LNCAP (cell line): ENCODE data around the gene TXNDC15.

Experiments used
- TF ChIP-seq, protein P1 (sequence below): fragments of 450-650 bp; IDR thresholded peaks from 2 replicates; pipeline ENCODE4 v1.5.1; 2017; ENCODE audit warnings: mild to moderate bottlenecking

TXNDC15 gene

DNA sequence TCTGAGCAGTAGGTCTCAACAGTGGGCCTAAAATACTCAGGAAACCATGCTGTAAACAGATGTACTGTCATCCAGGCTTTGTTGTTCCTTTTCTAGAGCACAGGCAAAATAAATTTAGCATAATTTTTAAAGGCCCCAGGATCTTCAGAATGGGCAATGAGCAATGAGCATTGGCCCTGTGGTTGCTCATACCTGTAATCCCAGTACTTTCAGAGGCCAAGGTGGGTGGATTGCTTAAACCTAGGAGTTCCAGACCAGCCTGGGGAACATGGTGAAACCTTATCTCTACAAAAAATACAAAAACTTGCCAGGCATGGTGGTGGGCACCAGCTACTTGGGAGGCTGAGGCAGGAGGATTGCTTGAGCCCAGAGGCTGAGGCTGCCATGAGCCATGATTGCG lies 17.3 kb downstream of the TXNDC15 start:
- TF ChIP-seq, protein P1, sequence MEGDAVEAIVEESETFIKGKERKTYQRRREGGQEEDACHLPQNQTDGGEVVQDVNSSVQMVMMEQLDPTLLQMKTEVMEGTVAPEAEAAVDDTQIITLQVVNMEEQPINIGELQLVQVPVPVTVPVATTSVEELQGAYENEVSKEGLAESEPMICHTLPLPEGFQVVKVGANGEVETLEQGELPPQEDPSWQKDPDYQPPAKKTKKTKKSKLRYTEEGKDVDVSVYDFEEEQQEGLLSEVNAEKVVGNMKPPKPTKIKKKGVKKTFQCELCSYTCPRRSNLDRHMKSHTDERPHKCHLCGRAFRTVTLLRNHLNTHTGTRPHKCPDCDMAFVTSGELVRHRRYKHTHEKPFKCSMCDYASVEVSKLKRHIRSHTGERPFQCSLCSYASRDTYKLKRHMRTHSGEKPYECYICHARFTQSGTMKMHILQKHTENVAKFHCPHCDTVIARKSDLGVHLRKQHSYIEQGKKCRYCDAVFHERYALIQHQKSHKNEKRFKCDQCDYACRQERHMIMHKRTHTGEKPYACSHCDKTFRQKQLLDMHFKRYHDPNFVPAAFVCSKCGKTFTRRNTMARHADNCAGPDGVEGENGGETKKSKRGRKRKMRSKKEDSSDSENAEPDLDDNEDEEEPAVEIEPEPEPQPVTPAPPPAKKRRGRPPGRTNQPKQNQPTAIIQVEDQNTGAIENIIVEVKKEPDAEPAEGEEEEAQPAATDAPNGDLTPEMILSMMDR = no peak

DNA sequence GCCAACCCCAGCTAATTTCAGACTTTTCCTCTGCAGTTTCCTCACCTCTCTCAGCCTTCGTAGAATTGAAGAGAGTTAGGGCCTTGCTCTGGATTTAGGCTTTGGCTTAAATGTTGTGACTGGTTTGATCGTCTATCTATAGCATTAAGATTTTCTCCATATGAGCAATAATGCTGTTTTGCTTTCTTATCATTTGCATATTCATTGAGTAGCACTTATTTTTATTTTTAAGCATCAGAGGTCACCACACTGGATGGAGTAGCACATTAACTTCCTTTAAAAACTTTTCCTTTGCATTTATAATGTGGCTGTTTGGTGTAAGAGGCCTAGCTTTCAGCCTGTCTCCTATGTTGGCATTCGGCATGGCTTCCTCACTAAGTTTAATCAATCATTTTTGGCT lies 18.1 kb downstream of the TXNDC15 start:
- TF ChIP-seq, protein P1 = no peak

DNA sequence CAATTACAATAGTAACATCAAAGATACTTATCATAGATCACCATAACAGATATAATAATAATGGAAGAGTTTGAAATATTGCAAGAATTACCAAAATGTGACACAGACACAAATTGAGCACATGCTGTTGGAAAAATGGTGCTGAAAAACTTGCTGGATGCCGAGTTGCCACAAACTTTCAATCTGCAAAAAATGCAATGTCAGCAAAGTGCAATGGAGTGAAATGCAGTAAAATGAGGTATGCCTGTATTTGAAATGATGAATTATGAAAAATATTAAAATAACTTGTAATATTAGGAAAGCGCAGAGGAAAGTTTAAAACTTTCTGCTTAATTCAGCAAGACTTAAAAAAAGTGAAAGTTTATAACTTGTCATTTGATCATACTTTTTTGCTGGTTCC lies 18.8 kb downstream of the TXNDC15 start:
- TF ChIP-seq, protein P1 = no peak

DNA sequence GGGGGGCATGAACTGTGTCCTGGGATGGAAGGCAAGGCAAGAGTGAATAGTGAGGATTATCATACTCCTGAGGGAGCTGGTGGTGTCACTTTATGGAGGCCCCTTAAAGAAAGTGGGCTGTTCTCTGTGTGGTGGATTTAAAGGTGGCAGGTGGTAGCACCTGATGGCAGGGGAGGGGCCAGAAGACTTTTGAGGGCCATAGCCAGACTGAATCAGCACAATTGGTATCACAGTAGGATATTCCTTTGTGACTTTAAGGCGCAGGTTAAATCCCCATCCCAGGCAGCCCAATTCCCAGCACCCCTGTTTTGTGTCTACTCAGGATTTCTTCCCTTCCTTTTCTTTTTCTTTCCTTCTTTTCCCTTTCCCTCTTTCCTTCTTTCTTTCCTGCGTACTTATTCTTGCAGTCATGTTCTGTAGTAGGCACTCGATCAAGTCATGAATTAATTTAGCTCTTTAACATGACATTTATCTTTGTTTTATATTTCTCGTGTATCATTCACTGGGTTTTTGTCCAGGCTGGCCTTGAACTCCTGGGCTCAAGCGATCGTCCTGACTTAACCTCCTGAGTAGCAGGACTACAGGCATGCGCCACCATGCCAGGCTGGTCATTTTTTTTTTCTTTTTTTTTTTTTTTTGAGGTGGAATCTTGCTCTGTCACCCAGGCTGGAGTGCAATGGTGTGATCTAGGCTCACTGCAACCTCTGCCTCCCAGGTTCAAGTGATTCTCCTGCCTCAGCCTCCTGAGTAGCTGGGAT lies 19.8 kb downstream of the TXNDC15 start:
- TF ChIP-seq, protein P1 = no peak

DNA sequence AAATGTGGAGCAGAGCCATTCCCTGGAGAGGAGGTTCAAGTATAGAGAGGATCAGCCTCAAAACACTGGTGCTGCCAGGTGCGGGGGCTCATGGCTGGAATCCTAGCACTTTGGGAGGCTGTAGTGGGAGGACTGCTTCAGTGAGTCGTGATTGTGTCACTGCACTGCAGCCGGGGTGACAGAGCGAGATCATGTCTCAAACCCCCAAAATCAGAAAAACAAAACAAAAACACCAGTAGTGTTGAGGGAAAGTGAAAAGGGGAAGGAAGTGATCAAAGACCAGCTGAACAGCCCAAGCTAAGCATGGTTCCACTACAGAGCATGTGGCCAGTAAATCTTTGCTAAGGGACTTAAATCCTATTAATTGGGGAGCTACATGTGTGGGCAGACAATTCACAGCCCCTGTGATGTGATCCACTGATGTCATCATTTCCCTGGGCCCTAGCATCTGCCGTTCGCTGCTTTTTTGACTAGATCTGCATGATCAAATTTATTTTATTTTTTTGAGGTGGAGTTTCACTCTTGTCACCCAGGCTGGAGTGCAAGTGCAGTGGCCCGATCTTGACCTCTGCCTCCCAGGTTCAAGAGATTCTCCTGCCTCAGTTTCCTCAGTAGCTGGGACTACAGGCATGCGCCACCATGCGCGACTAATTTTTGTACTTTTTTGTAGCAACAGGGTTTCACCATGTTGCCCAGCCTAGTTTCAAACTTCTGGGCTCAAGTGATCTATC lies 28.1 kb downstream of the TXNDC15 start:
- TF ChIP-seq, protein P1 = no peak

DNA sequence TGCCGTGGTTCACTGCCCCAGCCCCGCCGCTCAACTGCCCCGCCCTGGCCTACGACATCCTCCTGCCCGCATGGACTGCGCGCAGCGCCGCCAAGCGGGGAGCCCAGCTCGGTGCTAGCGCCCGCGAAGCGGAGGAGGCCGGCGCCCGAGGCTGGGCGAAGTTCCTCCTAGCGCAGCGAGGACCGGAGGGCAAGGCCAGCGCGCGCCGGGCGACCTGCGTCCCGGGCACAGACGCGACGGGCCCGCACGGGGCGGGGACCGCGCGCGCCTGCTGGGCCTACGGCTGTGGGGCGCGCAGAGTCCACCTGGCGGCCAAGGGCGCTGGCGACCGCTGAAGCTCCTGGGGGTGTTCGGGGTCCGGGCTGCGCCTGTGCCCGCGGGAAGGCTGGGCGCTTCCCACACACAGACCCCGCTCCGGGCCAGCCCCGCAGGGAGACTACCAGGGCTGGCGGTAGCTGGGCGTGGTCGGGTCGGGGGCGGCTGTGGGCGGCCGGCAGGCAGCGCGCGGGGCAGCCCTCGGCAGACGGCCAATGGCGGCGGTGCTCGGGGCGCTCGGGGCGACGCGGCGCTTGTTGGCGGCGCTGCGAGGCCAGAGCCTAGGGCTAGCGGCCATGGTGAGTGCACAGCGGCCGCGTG lies 30.6 kb downstream of the TXNDC15 start, which contains the start of gene PCBD2:
Gene PCBD2, plus strand, starts transcription at position 522 of the 636 bp plus-strand sequence. Its CDS starts 9 bp downstream, at position 531.
- TF ChIP-seq, protein P1 = peak; percentile 94

DNA sequence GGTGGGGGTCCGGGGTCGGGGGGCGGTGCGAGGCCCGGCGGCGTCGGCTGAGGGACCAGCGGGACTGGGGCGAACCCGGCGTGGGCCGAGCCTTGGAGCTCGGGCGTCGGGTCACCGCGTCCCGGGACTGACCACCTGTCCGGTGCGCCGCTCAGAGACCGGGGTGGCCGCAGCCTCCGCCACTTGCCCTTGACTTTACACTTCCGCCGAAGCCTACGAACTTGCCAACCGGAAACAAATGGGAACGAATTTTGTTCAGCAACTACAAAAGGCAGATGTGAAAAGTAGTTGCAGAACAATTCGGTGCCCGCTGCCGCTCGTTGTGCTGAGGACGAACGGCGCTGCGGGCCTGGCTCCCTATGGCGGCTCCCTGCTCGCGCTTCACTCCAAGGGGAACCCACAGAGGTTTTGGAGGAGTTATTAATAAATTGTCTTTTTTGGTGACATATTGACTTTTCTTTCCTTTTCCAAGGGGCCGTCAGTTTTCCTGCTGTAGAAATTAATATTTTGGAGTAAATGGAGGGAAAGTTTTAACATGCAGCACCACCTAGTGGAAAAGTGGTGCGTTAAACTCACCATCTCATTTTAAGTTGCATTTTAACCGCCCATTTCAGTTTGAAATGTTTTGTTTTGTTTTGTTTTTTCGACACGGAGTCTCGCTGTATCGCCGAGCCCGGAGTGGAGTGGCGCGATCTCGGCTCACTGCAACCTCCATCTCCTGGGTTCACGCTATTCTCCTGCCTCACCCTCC lies 31.2 kb downstream of the TXNDC15 start:
- TF ChIP-seq, protein P1 = peak; percentile 80; the same call in 1 of the 2 replicates
